GM21526 (cell line): ENCODE data around the gene CX3CL1.

Experiments used
- ATAC-seq: cut with Tn5 transposase; IDR thresholded peaks from one replicate; pipeline ENCODE4 v1.9.1; 2021; ENCODE audit warnings: moderate library complexity; ENCODE audit not compliant: unreplicated experiment, low FRiP score

The CX3CL1 gene

DNA sequence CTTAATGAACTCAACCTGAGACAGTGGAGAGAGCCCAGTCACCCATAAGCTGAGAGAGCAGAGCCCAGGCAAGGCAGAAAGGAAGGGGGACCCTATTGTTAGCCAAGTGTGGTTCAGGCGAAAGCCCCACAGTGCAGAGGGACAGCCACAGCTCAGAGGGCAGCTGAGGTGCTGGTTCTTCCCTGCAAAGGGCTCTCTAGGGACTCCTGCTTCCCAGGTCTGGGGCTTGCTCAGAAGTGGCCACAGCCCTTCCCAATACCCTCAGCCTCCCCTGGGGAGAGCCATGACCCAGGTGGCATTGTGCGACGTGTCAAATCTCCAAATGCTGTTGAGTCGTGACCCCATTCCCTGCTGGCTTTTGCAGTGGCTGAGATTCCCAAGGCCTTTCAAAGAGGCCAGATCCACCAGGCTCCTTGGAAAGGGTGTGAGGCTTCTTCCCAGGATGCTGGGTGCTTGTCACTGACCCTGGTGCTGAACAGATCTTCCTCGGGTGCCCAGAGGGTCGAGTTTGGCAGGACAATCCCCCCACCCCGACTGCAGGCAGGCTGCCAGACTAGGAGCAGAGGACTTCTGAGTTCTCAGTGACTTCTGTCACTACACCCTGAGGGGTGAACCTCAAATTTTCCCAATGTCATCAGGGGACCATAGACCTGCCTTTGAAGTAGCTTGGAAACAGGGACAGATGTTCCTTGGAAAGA is 29.8 kb downstream of the CX3CL1 start:
- no peak for ATAC-seq

DNA sequence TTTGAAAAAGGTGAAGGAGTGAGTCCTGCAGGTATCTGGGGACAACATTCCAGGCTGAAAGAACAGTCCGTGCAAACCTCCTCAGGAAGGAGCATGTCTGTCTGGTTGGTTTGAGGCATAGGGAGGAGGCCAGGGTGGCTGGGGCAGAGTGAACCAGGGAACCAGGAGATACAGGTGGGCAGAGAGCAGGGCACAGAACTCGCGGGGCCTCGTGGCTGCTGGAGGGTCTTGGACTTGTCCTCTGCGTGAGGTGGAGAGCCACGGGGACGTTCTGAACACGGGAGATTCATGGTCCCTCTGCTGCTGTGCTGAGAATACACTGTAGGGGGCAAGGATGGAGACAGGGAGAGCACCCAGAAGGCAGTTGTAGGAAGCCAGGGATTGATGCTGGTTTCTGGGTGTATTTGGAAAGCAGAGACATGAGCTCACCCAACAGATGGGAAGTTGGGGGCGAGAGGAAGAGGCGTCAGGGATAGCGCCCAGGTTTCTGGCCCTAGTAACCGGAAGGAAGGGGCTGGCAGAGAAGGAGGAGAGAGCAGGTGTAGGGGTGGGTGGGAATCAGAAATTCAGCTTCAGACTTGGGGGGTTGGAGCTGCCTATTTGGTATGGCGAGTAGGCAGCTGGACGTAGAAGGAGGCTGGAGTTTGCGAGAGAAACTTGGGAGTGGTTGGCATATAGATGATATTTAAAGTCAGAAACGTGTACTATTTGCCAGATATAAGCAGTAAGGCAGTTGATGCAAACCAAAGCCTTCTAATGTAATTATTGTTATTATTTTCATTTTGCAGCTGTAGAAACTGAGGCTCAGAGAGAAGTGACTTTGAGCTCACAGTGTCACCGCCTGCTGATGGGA is 31.9 kb downstream of the CX3CL1 start, which contains the start of gene CCL17:
Gene CCL17, plus strand, starts transcription at position 803 of the 853 bp plus-strand sequence. CDS start 9,166 bp downstream, outside the sequence.
- ATAC-seq, result no peak

- ATAC-seq, result no peak
Observed at GRCh38 chr16:57405097-57405496, 32.8 kb downstream of the CX3CL1 start.

DNA sequence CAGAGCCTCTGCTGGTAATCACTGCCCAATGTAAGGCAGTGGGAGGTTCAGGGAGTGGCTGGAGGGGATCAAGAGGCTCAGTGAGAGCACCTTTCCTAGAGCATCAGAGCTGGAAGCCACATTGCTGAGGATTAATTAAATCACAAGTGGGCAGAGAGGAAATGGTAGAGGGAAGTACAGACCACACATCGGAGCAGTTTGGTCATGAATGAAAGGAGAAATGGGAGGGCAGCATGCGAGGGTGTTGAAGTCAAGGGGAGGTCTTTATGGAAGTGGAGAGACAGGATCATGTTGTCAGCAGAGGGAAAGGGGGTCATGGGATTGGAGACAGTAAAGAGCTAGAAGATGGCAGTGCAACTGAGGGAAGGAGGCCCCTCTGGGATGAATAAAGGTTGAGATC is 34.6 kb downstream of the CX3CL1 start:
- no peak for ATAC-seq

DNA sequence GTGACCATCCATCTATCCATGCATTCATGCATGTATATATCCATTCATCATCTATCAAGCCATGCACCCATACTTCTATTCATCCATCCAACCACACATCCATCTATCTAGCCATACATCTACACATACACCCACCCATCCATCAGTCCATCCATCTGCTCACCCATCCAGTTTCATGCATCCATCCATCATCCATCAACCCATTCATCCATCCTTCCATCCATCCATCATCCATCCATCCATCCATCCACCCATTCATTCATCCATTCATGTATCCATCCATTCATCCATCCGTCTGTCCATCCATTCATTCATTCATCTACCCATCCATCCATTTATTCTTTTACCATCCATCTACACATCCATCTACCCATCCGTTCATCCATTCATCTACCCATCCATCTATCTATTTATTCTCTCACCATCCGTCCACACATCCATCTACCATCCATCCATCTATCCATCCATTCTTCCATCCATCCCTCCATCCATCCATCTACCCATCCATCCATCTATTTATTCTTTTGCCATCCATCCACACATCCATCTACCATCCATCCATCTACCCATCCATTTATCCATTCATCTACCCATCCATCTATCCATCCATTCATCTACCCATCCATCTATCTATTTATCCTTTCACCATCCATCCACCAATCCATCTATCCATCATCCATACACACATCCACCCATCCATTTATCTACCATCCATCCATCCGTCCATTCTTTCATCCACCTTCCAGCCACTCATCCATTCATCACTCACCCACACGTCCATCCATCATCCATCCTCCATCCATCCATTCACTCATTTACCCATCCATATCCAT is 35.4 kb downstream of the CX3CL1 start:
- ATAC-seq, result no peak

DNA sequence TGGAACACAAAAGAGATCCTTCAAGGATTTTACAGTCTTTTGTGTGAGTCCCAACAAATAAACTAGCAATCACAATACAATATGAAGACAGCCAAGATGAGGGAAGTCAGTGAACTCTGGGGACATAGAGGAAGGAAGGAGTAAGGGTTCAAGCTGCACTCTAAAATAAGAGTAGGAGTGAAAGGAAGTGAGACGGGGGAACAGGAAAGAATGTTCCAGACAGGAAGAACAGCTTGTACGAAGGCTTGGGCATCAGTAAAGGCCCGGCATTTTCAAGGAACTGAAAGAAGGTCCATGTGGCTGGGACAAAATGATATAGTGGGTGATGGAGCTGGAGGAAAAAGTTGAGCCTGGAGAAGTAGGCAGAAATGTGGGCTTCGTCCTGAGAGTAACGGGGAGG is 36.8 kb downstream of the CX3CL1 start:
- ATAC-seq, result no peak

GRCh38 chr16:57409870-57410587 is 37.7 kb downstream of the CX3CL1 start:
- ATAC-seq, result no peak

DNA sequence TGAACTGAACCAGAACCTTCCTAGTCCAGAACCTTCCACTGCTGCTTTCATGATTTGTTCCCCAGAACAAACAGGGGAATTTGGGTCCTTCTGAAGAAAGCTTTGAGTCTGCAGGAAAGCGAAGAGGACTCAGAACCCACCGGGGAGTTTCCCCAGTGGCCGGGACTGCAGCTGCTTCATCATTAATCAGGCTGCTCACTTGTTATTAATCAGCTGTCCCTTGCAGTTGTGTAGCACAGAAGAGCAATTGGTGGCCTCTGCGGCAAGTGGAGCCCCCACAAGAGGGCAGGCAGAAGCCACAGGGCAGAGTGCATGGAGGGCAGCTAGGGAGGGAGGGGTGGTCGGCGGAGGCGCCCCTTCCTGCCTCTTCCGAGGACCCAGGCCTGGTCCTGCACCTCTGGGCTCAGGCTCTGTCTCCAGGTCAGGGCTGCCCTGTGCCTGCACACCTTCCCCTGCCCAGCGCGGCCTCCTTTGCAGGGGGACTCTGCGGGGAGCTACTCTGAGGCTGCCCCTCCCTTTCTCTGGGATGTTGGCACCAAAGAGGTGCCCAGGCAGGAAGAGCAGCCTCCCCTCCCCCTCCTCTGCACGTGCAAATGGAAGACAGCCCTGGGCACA is 39.2 kb downstream of the CX3CL1 start:
- no peak for ATAC-seq

DNA sequence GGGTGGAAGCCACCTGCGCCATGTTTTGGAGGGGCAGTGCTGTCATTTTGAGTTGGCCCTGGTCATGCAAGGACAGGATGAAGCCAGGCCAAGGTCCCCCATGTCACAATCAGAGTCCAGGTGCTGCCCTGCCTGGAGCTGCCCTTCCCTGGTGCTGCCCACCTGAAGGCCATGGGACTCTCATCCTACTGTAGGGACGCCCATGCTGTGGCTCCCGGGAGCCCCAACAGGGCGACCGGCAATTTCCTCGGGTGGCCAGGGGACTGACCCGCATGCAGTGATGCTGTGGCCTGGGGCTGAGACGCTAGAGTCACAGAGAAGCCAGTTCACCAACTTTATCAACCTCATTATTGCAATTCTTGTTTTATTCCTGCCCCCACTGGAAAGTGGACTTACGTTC is 40.3 kb downstream of the CX3CL1 start:
- ATAC-seq, result no peak

GRCh38 chr16:57413301-57413730 is 41.0 kb downstream of the CX3CL1 start:
- ATAC-seq, result peak; percentile 52

DNA sequence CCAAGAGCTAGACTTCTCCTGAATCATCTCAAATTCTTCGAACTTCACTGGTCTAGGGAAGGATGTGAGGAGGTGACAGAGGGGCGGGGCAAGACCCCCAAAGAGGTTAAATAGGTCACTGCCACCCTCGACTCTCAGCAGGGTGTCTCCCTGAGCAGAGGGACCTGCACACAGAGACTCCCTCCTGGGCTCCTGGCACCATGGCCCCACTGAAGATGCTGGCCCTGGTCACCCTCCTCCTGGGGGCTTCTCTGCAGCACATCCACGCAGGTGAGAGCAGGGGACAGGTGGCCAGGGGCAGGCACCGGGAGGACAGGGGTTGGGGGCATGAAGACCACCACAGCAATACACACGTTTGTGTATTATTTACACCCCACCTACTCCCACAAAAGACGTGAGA is 41.4 kb downstream of the CX3CL1 start:
- no peak for ATAC-seq

GRCh38 chr16:57416084-57416483 is 43.8 kb downstream of the CX3CL1 start:
- ATAC-seq, result no peak

DNA sequence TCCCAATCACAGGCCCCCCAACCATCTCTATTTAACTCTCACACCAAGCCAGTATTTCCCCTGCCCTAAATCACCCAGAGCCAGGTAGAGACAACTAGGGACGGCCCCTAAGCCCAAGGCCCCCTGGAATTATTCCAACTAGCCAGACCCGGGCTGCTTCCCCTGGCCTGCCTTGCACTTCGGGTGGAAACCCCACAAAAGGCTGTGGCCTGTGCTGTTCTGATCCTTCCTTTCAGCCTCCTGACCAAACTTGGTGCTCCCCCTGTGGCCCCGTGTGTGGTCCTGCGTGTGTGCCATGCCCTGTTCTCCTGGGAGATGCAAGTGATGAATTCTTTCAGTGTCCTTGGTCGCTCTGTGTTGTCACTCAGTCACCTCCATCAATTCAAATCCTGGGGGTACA is 47.2 kb downstream of the CX3CL1 start:
- ATAC-seq, result no peak

- no peak for ATAC-seq
Observed at GRCh38 chr16:57422026-57422944, 50.0 kb downstream of the CX3CL1 start.

GRCh38 chr16:57423152-57423551 is 50.9 kb downstream of the CX3CL1 start:
- no peak for ATAC-seq

DNA sequence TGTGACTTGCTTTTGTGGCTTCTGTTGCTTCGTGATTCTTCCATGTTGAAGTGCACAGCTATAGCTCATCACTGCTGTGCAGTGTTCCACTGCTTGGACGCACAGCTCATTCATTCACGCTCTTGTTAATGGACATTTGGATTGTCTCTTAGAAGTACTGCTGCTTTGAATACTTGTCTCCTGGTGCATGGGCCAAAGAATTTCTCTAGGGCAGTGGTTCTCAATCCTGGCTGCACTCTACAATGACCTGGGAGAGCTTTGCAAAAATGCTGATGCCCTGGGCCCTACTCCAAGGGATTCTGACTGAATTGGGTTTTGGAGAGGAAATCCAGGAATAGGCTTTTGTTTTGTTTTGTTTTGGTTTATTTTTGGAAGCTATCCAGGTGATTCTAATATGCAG is 52.3 kb downstream of the CX3CL1 start:
- no peak for ATAC-seq

DNA sequence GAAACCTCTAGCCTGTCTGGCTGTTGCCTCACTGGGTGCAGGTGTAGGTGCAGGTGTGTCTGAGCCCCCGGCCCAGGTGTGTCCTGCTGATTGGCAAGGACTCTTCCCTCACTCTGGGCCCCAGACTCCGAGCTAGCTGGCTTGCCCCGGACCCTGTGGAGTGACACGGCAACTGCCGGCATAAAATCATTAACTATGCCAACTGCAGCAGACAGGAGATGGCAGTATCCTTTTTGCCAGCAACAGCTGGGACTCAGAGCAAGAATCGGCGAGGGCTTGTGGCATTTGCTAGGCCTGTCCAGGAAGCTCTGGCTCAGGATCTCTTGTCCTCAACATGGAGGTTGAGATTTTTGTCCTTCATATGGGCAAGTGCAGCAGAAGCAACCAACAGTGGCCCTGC is 54.1 kb downstream of the CX3CL1 start:
- ATAC-seq, result no peak

DNA sequence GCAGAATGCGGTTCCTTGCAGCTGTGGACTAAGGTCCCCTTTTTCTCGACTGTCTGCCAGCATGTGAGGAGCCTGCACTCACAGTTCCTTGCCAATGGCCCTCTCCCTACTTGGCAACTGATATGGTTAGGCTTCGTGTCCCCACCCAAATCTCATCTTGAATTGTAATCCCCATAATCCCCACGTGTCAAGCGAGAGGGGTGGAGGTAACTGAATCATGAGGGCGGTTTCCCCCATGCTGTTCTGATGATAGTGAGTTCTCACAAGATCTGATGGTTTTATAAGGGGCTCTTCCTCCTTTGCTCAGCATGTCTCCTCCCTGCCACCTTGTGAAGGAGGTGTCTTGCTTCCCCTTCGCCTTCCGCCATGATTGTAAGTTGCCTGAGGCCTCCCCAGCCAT is 55.0 kb downstream of the CX3CL1 start:
- ATAC-seq, result no peak

- ATAC-seq, result no peak
Observed at GRCh38 chr16:57427824-57428223, 55.5 kb downstream of the CX3CL1 start.
